ENCODE results near the gene SUN5. TPM values are rescaled to one million over a fixed set of nuclear protein-coding genes. Genes with fewer than 3 reads are reported as not detected.
A peak's percentile ranks its signal among the peaks of the same experiment; 100 is the strongest.

Gene SUN5
- total and polyA plus RNA-seq, 4 donors = not detected

DNA sequence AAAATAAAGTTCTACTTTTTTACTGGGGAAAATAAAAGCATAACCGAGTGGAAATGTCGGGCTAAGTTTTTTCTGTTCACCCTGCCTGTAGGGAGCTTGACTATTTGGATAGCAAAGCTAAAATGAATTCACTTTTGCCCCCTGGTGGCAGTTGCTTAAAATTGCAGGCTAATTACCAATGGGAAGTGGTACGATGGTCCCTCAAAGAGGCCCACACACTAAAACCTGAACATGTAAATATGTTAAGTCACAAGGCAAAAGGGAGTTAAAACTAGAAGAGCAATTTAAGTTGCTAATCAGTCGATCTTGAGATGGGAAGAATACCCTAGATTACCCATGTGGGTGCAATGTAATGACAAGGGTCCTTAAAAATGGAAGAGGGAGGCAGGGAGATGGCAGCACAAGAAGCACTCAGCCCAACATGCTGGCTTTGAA, 916 bp upstream of the SUN5 start:
- no peak overlapping the region for H3K4me3 ChIP-seq
- TF ChIP-seq, protein P1, sequence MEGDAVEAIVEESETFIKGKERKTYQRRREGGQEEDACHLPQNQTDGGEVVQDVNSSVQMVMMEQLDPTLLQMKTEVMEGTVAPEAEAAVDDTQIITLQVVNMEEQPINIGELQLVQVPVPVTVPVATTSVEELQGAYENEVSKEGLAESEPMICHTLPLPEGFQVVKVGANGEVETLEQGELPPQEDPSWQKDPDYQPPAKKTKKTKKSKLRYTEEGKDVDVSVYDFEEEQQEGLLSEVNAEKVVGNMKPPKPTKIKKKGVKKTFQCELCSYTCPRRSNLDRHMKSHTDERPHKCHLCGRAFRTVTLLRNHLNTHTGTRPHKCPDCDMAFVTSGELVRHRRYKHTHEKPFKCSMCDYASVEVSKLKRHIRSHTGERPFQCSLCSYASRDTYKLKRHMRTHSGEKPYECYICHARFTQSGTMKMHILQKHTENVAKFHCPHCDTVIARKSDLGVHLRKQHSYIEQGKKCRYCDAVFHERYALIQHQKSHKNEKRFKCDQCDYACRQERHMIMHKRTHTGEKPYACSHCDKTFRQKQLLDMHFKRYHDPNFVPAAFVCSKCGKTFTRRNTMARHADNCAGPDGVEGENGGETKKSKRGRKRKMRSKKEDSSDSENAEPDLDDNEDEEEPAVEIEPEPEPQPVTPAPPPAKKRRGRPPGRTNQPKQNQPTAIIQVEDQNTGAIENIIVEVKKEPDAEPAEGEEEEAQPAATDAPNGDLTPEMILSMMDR (IDR thresholded peaks at IDR 0.05; ENCODE audit: control extremely low read depth, extremely low read depth) = peak; percentile 12
- H3K27ac ChIP-seq (ENCODE audit: low read depth in 1 of 2, low read length in 1 of 2) = no peak overlapping the region
- 59 to 63% methylated on average over 4 of the region's 4 CpGs for WGBS, 2 donors
- no peaks in the 10 kb centered on the region for H3K4me1 ChIP-seq (ENCODE audit: control insufficient read depth in 5 of 5, insufficient read depth in 5 of 5, low read length in 5 of 5)
- H3K9ac ChIP-seq (ENCODE audit: insufficient read depth in 1 of 2, low read length in 2 of 2) = no peak overlapping the region
- no peak for DNase-seq
- H3K9me3 ChIP-seq (ENCODE audit: control insufficient read depth in 4 of 4, insufficient read depth in 3 of 4, low read length in 3 of 4) = peaks cover 0 to 6% (median 2%) of the 10 kb centered on the region in 4 donors
- peaks cover 0 to 3% (median 0%) of the 10 kb centered on the region in 3 donors for H3K27me3 ChIP-seq (ENCODE audit: control insufficient read depth in 3 of 3, insufficient read depth in 3 of 3, low read length in 2 of 3)
- H3K36me3 ChIP-seq (ENCODE audit: control insufficient read depth in 4 of 4, insufficient read depth in 4 of 4, low read length in 4 of 4) = no peaks in the 10 kb centered on the region
- no peak for ATAC-seq (ENCODE audit: insufficient read depth, low FRiP score)

- H3K9me3 ChIP-seq (ENCODE audit: control insufficient read depth in 4 of 4, insufficient read depth in 3 of 4, low read length in 3 of 4) = peaks cover 0 to 6% (median 2%) of the 10 kb centered on the region in 4 donors
- WGBS, 2 donors = 86 to 91% methylated on average over 7 of the region's 7 CpGs
- TF ChIP-seq, protein P1 (IDR thresholded peaks at IDR 0.05; ENCODE audit: control extremely low read depth, extremely low read depth) = no peak
These were observed 2.0 kb downstream of the SUN5 start for GRCh38 chr20:33002087-33002808.

DNA sequence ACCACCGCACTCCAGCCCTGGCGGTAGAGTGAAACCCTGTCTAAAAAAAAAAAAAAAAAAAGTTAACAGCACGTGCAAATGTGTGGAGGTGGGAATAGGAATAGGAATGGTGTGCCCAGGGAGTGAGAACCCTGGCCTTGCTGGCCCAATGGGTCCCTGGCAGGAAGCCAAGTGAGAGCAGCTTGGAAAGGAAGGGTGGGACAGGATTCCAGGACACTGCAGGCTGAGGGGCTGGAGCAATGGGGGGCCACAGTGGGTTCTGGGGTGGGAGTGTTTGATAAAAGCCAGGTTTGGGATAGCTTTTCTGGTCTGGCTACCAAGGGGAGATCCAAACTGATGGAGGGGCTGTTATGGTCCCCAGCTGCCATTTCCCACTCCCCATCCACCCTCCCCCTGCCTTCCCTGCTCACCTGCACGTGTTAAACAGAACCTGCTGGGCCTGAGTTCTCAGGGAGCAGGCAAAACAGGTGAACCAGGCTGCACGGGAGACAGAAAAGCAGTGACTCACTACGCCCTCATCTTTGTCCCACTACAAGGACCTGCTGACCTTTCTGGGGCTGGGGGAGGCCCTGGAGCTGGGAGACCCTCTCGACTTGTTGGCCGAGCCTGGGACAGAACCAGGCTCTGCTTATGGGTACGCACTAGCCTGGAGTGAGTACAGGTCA, 3.3 kb downstream of the SUN5 start:
- no peaks in the 10 kb centered on the region for H3K4me1 ChIP-seq (ENCODE audit: control insufficient read depth in 5 of 5, insufficient read depth in 5 of 5, low read length in 5 of 5)
- H3K4me3 ChIP-seq = no peak overlapping the region
- ATAC-seq (ENCODE audit: insufficient read depth, low FRiP score) = no peak
- peaks cover 0 to 6% (median 2%) of the 10 kb centered on the region in 4 donors for H3K9me3 ChIP-seq (ENCODE audit: control insufficient read depth in 4 of 4, insufficient read depth in 3 of 4, low read length in 3 of 4)
- TF ChIP-seq, protein P1 (IDR thresholded peaks at IDR 0.05; ENCODE audit: control extremely low read depth, extremely low read depth) = no peak
- 66 to 83% methylated on average over 8 to 9 of the region's 9 CpGs for WGBS, 2 donors
- H3K27ac ChIP-seq (ENCODE audit: low read depth in 1 of 2, low read length in 1 of 2) = no peak overlapping the region
- no peaks in the 10 kb centered on the region for H3K36me3 ChIP-seq (ENCODE audit: control insufficient read depth in 4 of 4, insufficient read depth in 4 of 4, low read length in 4 of 4)
- H3K27me3 ChIP-seq (ENCODE audit: control insufficient read depth in 3 of 3, insufficient read depth in 3 of 3, low read length in 2 of 3) = peaks cover 0 to 3% (median 0%) of the 10 kb centered on the region in 3 donors
- H3K9ac ChIP-seq (ENCODE audit: insufficient read depth in 1 of 2, low read length in 2 of 2) = no peak overlapping the region
- no peak for DNase-seq

More at GRCh38 chr20:33002087-33002808, 2.0 kb downstream of the SUN5 start:
- H3K27me3 ChIP-seq (ENCODE audit: control insufficient read depth in 3 of 3, insufficient read depth in 3 of 3, low read length in 2 of 3) = peaks cover 0 to 3% (median 0%) of the 10 kb centered on the region in 3 donors
- H3K36me3 ChIP-seq (ENCODE audit: control insufficient read depth in 4 of 4, insufficient read depth in 4 of 4, low read length in 4 of 4) = no peaks in the 10 kb centered on the region
- no peak overlapping the region for H3K27ac ChIP-seq (ENCODE audit: low read depth in 1 of 2, low read length in 1 of 2)
- DNase-seq = no peak
- H3K4me1 ChIP-seq (ENCODE audit: control insufficient read depth in 5 of 5, insufficient read depth in 5 of 5, low read length in 5 of 5) = no peaks in the 10 kb centered on the region
- H3K4me3 ChIP-seq = no peak overlapping the region
- H3K9ac ChIP-seq (ENCODE audit: insufficient read depth in 1 of 2, low read length in 2 of 2) = no peak overlapping the region
- ATAC-seq (ENCODE audit: insufficient read depth, low FRiP score) = no peak
